Measurements from ENCODE around the gene GYPA.
"Not testable (repeated sequence)": the region's sequence is repeated elsewhere in the genome, so short reads cannot be mapped to it uniquely, and the experiment has no call there.

- not testable (repeated sequence) for TF ChIP-seq CTCF (IDR thresholded peaks at IDR 0.05; ENCODE audit: insufficient read depth, low read length); GABPA (IDR thresholded peaks at IDR 0.05; ENCODE audit: low read depth); POLR2AphosphoS5 (IDR thresholded peaks at IDR 0.05; ENCODE audit: low read depth); REST (IDR thresholded peaks at IDR 0.05; ENCODE audit: insufficient replicate concordance, low read depth); SPI1 (IDR thresholded peaks at IDR 0.05; ENCODE audit: borderline replicate concordance, low read depth)
Observed at GRCh38 chr4:144125109-144125508, 15.4 kb downstream of the GYPA start.
